HEK293T (cell line): ENCODE results near the gene AFF4.

Experiments used
- CTCF ChIA-PET: fragments of 350-600 bp; formaldehyde crosslinking; extraction: SDS; loops from one replicate; lab custom pipeline; 2021; ENCODE audit warnings: antibody characterized with exemption, inconsistent platforms; lab: Yijun Ruan, JAX
- POLR2A ChIA-PET: fragments of 350-600 bp; formaldehyde crosslinking; extraction: SDS; loops from one replicate; lab custom pipeline; 2020; ENCODE audit warnings: antibody characterized with exemption, inconsistent platforms; lab: Yijun Ruan, JAX
- DNase-seq: peaks from one replicate; pipeline ENCODE4 v3.0.0; 2012; ENCODE audit warnings: mixed read lengths; ENCODE audit errors: extremely low spot score
- ARNT ChIP-seq: fragments of 450-650 bp; IDR thresholded peaks from 2 replicates; pipeline ENCODE4 v1.6.1; 2017; ENCODE audit warnings: mild to moderate bottlenecking
- BHLHE40 ChIP-seq: fragments of 450-650 bp; IDR thresholded peaks from 2 replicates; pipeline ENCODE4 v1.6.1; 2016; ENCODE audit warnings: mild to moderate bottlenecking, moderate library complexity, borderline replicate concordance
- CTBP1 ChIP-seq: fragments of 450-650 bp; IDR thresholded peaks from 2 replicates; pipeline ENCODE4 v1.6.1; 2016; ENCODE audit warnings: borderline replicate concordance
- ELF4 ChIP-seq: fragments of 450-650 bp; IDR thresholded peaks from 2 replicates; pipeline ENCODE4 v1.6.1; 2017; ENCODE audit warnings: antibody characterized with exemption
- FOXA1 ChIP-seq: fragments of 450-650 bp; IDR thresholded peaks from 2 replicates; pipeline ENCODE4 v1.6.1; 2016; ENCODE audit warnings: mild to moderate bottlenecking
- FOXK2 ChIP-seq: fragments of 450-650 bp; IDR thresholded peaks from 2 replicates; pipeline ENCODE4 v1.6.1; 2016; ENCODE audit warnings: mild to moderate bottlenecking
- FOXM1 ChIP-seq: fragments of 450-650 bp; IDR thresholded peaks from 2 replicates; pipeline ENCODE4 v1.6.1; 2017; ENCODE audit warnings: mild to moderate bottlenecking, borderline replicate concordance
- HDGF ChIP-seq: fragments of 450-650 bp; IDR thresholded peaks from 2 replicates; pipeline ENCODE4 v1.6.1; 2017; ENCODE audit warnings: antibody characterized with exemption, borderline replicate concordance
- L3MBTL2 ChIP-seq: fragments of 450-650 bp; conservative IDR thresholded peaks from 2 replicates; pipeline ENCODE4 v1.6.1; 2016; ENCODE audit warnings: mild to moderate bottlenecking
- LEF1 ChIP-seq: fragments of 450-650 bp; IDR thresholded peaks from 2 replicates; pipeline ENCODE4 v1.6.1; 2017; ENCODE audit warnings: mild to moderate bottlenecking, borderline replicate concordance
- NFRKB ChIP-seq: fragments of 450-650 bp; IDR thresholded peaks from 2 replicates; pipeline ENCODE4 v1.6.1; 2016; ENCODE audit warnings: mild to moderate bottlenecking, moderate library complexity
- PKNOX1 ChIP-seq: fragments of 450-650 bp; IDR thresholded peaks from 2 replicates; pipeline ENCODE4 v1.6.1; 2016
- SP1 ChIP-seq: fragments of 450-650 bp; IDR thresholded peaks from 2 replicates; pipeline ENCODE4 v1.6.1; 2017
- SUZ12 ChIP-seq: fragments of 450-650 bp; IDR thresholded peaks from 2 replicates; pipeline ENCODE4 v1.6.1; 2016; ENCODE audit warnings: mild to moderate bottlenecking
- TARDBP ChIP-seq: fragments of 450-650 bp; IDR thresholded peaks from 2 replicates; pipeline ENCODE4 v1.6.1; 2016
- ZNF384 ChIP-seq: fragments of 450-650 bp; IDR thresholded peaks from 2 replicates; pipeline ENCODE4 v1.6.1; 2016

The AFF4 gene

DNA sequence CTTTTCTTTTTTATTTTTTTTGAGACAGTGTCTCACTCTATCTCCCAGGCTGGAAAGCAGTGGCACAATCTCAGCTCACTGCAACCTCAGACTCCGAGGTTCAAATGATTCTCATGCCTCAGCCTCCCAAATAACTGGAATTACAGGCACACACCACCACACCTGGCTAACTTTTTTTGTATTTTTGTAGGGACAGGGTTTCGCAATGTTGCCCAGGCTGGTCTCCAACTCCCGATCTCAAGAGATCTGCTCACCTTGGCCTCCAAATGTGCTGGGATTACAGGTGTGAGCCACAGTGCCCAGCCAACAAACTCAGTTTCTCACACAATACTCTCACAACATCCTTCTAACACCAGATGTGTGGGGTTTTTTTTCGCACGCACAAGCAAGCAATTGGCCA, 22.1 kb downstream of the AFF4 start:
- POLR2A ChIA-PET = no interaction called here
- no peak for DNase-seq
- CTCF ChIA-PET = no interaction called here
- no peak for TF ChIP-seq FOXA1
- no peak for TF ChIP-seq TARDBP
- no peak for TF ChIP-seq SUZ12
- TF ChIP-seq NFRKB = no peak
- TF ChIP-seq BHLHE40 = no peak
- no peak for TF ChIP-seq ZNF384
- TF ChIP-seq FOXK2 = no peak
- no peak for TF ChIP-seq CTBP1
- TF ChIP-seq LEF1 = no peak
- TF ChIP-seq FOXM1 = no peak
- TF ChIP-seq ELF4 = no peak
- no peak for TF ChIP-seq L3MBTL2

DNA sequence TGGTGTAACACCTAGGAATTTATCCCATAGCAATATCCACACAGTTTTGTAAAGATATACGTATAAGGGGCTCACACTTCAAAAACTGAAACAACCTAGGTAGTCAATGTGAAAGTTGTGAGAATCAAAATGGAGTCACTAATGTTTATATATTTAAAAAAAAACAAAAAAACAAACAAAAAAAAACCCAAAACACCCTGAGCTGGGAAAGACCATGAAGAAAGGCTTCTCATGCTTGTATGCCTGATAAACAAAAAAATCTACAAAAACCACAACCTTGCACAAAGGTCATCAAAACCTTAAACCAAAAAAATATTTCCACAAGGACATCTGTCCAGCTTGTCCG, 35.4 kb downstream of the AFF4 start:
- DNase-seq = no peak
- ChIA-PET CTCF (no interaction called here), POLR2A (no interaction called here)
- TF ChIP-seq ARNT (no peak), BHLHE40 (no peak), L3MBTL2 (no peak), FOXM1 (no peak), NFRKB (no peak), FOXK2 (no peak), FOXA1 (no peak), SUZ12 (no peak), TARDBP (no peak), ZNF384 (no peak), SP1 (no peak), PKNOX1 (no peak), LEF1 (no peak), CTBP1 (no peak), ELF4 (no peak)

DNA sequence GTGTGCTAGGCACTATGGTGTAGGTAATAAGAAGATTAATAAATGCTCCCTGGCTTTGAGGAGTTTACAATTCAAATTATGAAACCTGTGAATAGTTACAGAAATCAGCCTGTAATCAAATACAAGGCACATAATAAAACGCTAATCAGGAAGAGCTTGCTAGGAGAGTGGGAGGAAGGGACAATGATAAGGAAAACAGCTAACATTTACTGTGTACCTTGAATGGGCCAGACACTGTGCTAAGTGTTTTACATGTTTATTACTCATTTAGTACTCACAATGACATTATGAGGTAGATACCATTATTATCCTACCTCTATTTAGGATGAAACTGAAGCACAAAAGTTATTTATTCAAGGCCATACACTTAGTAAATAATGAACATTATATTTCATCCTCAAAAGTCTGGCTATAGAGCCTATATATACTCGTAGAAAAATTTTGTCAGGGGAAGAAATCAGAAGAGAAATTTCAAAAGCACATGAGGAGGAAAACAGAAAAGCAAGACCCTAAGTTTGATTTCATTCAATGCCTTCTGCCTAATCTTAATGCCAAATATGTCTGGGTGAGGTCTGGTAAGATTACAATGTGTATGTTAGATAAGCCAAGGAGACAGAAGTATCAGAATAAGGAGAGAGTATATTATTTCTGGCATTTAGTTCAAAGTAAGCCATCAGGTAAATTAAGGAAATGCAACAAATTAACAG, 35.9 kb downstream of the AFF4 start:
- CTCF ChIA-PET = no interaction called here

GRCh38 chr5:132926437-132926836, 37.0 kb downstream of the AFF4 start:
- ChIA-PET CTCF (interaction anchor here (0.6 kb wide), 1 partner anchor 105 kb away, joined by 5 read pairs; no protein-coding TSS in a partner anchor), POLR2A (no interaction called here)
- DNase-seq = no peak
- no peak for TF ChIP-seq FOXA1
- TF ChIP-seq LEF1 = no peak
- TF ChIP-seq SUZ12 = no peak
- no peak for TF ChIP-seq HDGF
- TF ChIP-seq CTBP1 = no peak
- TF ChIP-seq BHLHE40 = no peak
- no peak for TF ChIP-seq FOXM1
- TF ChIP-seq NFRKB = no peak
- no peak for TF ChIP-seq TARDBP
- TF ChIP-seq L3MBTL2 = no peak
- no peak for TF ChIP-seq ARNT
- no peak for TF ChIP-seq SP1
- TF ChIP-seq FOXK2 = no peak
- TF ChIP-seq ZNF384 = no peak
- TF ChIP-seq ELF4 = no peak
- TF ChIP-seq PKNOX1 = no peak

More for the DNA sequence above, 35.9 kb downstream of the AFF4 start:
- DNase-seq = no peak
- no peak for TF ChIP-seq FOXM1
- no peak for TF ChIP-seq SP1
- no peak for TF ChIP-seq ZNF384
- TF ChIP-seq FOXA1 = no peak
- no peak for TF ChIP-seq TARDBP
- no peak for TF ChIP-seq PKNOX1
- no peak for TF ChIP-seq LEF1
- no peak for TF ChIP-seq NFRKB
- no peak for TF ChIP-seq CTBP1
- TF ChIP-seq ELF4 = no peak
- TF ChIP-seq SUZ12 = no peak
- TF ChIP-seq BHLHE40 = no peak
- no peak for TF ChIP-seq HDGF
- no peak for TF ChIP-seq L3MBTL2
- TF ChIP-seq FOXK2 = no peak
- TF ChIP-seq ARNT = no peak
- POLR2A ChIA-PET = no interaction called here

GRCh38 chr5:132916086-132916485, 47.3 kb downstream of the AFF4 start:
- POLR2A ChIA-PET = no interaction called here
- DNase-seq = no peak
- CTCF ChIA-PET = no interaction called here
- TF ChIP-seq ELF4 = no peak
- no peak for TF ChIP-seq NFRKB
- no peak for TF ChIP-seq CTBP1
- TF ChIP-seq SUZ12 = no peak
- no peak for TF ChIP-seq LEF1
- TF ChIP-seq HDGF = no peak
- no peak for TF ChIP-seq ZNF384
